Measurements from ENCODE around the gene HMX2.

Gene HMX2, protein sequence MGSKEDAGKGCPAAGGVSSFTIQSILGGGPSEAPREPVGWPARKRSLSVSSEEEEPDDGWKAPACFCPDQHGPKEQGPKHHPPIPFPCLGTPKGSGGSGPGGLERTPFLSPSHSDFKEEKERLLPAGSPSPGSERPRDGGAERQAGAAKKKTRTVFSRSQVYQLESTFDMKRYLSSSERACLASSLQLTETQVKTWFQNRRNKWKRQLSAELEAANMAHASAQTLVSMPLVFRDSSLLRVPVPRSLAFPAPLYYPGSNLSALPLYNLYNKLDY

DNA sequence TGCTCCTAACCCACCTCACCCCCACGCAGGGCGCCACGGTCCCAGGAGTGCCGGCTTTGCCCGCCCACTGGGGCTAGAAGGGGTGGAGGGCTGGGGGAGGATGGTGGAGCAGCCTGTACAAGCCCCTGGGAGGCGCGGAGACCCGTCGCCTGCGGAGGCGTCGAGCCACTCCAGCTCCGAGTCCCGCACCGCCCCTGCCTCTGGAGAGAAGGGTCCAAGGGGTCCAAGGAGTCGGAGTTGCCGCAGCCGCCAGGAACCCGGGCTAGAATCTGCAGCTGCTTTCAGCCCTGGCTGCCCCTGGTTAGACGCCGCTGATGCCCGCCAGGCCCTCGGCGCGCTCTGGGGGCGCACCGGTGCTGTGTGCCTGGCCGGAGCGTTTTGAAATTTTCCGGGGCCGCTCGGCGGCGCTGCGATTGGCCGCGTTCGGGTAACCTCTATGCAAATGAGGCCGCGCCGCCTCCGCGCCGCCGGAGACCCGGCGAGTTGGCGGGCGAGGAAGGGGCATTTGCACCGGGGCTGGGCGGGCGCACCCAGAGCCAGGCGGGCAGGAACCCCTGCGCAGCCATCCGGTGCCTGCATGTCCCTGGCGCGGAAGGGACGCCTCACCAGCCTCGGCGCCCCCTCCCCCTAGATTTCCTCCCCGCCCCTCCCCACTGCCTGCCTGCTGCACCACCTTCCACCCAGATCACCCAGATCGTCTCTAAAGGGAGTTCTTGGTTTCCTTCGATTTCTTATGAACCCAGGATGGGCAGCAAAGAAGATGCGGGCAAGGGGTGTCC, at the start of gene HMX2:
Gene HMX2 (plus strand): TSS at position 502 of the 779 bp plus-strand sequence. CDS start 243 bp downstream, at position 745.
- DNase-seq, result peak; percentile 26

DNA sequence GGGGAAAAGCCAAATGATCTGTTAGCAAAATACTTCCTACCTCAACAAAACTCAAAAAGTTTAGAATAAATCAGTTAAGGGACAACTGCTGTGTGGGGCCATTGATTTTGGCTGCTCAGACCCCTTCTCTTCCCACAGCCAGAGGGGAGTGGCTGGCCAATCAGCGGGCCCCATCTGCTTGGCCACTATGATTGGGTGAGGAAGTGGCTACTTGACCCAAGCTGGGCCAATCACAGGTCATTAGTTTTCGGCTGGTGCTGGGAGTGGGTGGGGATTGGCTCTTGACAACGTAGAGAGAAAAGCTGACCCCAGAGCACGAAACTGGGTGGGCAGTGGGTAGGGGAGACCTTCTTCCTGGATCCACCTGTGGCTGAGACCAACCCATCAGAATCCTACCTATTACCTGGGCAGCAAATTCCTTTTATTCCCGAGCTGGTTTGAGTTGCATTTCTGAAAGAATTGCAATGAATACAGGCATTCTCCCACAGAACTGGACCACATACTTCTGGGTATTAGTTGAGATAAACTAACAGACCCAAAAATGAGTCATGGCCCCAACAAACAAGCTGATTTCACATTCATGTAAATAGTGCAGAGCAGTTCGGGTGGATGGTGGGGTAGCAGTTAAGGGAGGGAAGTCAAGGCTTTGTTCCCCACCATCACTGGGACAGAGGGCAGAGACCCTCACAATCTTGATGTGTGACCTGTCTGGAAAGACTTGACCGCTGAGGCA, 47.7 kb upstream of the HMX2 start:
- no peak for DNase-seq

DNA sequence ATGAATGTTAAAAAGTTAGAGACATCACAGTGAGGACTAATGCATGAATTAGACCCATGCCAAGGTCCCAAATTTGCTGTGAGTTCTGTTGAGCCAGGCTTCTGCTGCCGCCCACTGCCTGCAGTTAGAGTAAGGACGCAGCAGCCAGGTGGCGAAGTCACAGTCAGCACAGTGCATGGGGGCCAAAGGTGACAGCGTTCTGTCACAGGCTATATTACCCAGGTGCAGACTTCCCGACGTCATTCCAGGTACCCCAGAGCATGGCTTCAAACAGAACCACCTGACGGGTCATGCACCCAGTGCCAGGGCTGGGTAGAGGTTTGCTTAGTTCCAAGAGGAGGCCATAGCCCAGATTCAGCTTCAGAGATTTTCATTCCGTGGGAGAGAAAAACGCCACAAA, 46.1 kb upstream of the HMX2 start:
- DNase-seq, result no peak

DNA sequence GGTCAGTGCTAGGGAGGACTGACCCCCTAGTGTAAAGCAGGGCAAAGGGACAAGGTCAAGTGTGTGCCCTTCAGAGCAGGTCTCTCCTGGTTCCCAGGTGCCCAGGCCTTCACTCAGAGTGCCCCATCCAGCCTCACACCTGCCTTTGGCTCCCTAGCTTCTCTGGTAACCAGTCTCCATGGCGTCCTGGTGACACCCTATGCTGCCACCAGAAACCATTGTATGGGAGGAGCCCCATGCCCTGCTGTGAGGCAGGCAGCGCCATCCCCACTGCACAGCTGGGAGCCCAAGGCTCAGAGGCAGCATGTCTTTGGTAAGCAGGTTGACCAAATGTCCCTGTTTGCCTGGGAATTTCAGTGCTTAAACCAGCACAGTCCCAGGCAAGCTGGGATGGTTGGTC, 45.3 kb upstream of the HMX2 start:
- no peak for DNase-seq

DNA sequence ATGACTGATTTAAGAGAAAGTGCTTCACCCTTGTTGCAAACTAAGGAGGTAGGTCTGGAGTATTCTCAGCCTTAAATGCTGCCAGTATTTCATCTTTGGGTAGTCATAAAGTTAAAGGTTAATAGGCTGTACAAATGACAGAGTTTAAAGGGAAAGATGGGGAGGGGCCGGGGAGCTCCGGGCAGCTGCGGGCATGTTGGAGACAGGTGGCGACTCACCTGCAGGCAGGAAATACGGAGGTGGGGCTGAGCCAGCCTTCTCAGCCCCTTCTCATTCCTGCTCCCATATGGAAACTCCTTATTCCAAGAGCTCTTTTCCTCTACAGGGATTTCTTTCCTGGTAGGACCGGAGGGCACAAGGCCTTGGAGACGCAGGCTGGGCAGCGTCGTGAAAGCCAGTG, 44.0 kb upstream of the HMX2 start:
- no peak for DNase-seq

DNA sequence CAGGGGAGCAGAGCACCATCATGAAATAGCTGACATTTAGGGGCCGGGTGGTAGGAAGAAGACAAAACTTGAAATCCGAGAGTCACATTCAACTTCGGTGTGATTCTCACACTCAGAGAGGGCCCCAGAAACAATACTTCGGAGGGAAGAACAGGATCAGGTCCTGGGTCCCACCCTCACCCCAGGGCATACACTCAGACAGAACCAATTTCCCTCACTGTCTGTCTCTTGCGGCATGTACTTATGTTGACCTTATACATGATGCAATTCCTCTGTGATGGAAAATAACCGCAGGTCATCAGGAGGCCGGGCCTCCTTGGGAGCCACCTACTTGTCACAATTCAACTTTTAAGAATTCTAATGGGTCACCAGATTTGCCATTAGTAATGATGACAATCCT, 38.5 kb upstream of the HMX2 start:
- no peak for DNase-seq

DNA sequence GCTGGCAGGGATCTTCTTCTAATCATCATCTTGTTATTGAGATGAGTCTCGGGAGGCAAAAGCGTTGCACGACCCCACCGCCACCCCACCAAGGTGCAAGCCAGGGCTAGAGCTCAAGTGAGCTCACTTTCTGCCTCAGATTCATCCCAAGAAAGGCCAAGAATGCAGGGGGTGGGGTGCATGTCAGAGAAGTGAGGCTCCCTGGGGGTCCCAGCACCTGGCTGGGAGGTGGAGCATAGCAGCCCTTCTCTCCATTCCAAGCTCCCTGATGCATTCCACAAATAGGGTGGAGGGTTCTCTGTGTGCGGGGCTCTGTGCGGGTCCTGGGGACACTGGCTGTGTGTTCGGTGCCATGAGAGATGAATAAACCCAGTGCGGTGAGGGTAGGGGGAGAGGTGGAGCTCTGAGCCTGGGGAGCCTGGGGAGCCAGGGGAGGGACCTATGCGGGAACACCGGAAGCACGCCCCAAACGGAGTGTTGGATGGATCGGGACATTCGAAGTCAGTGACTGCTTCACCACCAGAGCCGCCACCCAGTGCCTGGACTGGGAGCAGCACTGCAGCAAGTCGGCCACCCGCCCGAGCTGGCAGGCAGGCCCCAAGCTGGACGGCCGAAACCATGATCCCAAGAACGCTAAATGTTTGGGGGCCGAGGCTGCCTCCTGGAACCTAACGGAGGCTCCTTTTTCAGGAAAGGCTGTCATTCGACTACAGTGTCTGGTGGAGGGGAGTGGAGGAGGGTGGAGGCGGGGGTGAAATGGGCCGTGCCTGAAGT, 30.1 kb upstream of the HMX2 start:
- no peak for DNase-seq

DNA sequence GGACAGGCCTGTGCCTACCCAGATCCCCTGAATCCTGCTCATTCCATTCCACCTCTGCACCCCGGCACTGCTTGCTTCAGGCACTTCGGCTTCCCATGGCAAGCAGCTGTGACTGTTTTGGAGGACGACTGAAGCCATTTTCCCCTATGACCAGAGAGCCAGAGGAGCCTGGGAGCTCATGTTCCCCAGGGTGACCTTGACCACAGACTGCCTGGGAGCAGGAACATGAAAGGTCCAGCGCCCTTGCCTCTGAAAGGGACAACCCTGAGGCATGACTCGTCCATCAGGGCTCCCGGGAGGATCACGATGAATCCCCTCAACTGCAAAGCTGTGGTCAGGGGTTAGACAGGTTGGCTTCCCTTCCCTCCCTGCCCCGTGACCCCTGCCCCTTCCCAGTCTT, 28.9 kb upstream of the HMX2 start:
- DNase-seq, result no peak

DNA sequence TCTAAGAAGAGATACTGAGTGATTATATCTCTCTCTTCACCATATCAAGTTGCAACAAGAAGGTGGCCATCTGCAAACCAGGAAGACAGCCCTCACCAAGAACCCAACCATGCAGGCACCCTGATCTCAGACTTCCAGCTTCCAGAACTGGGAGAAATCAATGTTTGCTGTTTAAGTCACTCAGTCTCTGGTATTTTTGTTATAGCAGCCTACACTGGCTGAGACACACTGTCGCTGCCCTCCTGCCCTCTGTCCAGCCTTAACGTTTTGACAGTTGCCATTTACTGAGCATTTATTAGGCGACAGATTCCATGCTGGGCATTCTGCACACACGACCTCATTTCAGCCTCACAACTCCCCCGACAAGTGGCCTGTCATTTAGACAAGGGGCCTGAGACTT, 21.7 kb upstream of the HMX2 start:
- no peak for DNase-seq

DNA sequence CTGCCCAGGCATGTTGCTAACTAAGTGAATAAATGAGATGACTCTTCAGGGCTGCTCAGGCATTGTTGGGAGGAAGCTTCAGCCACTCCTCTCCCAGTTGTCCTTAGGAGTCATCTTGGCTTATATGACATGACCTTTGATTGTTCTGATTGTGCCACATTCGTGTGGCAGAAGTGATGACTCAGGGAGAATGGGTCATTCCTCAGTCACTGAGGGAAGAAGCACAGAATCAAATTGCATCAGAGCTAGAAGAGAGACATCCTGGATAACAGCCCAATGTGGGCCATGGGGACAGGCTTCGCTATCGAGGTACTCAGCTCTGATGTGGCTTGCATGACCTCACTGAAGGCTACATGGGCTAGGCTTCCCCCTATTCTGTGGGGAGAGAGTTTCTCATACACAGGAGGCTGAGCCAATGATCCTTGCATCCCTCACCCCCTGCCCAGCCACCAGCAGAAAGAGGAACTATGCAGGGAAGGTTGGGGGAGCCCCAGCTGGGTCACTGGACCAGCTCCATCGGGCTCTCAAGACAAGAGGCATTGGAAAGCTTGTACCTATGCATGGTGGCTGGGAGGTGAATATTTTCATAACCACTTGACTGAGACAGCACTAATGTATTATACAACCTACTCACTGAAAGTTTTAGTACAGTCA, 18.2 kb upstream of the HMX2 start:
- peak; percentile 84 for DNase-seq

DNA sequence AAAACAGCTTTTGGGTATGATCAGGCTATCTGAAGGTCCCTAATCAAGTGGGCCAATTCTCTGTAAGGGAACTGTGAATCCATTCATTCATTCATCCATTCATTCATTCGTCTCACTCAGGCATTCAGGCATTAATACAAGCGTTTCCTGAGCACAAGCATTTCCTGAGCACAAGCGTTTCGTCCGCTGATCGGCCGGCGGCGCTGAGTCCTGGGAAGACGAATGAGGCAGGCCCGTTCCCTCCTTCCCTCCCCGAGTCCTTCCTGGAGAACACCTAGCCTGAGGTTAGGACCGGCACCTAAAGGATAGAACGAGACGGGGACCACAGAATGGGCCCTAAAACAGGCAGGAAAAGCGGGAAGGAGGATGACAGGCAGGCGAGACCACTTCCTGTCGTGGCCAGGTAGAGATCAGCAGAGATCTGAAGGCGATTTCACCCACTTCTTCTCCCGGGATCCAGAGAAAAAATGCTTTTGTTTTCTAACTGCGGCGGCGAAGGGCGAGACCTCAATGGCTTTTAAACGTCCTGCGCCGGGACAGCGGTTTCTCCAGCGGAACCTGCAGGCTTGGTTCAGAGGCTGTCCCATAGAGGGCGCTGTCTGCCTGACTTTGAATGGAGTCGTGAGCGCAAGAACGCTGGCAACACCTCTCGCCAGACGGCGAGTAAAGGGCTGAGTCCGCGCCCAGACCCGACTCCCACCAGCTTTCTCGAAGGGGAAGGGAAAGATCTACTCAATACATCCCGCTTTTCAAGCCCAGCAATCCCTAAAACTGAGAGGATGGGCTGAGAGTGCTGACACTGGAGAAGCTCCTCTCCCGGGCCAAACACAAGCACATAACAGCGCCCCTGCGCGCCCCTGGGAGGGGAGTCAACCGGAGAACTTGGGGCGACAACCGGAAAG, 15.1 kb upstream of the HMX2 start:
- DNase-seq, result peak; percentile 85

DNA sequence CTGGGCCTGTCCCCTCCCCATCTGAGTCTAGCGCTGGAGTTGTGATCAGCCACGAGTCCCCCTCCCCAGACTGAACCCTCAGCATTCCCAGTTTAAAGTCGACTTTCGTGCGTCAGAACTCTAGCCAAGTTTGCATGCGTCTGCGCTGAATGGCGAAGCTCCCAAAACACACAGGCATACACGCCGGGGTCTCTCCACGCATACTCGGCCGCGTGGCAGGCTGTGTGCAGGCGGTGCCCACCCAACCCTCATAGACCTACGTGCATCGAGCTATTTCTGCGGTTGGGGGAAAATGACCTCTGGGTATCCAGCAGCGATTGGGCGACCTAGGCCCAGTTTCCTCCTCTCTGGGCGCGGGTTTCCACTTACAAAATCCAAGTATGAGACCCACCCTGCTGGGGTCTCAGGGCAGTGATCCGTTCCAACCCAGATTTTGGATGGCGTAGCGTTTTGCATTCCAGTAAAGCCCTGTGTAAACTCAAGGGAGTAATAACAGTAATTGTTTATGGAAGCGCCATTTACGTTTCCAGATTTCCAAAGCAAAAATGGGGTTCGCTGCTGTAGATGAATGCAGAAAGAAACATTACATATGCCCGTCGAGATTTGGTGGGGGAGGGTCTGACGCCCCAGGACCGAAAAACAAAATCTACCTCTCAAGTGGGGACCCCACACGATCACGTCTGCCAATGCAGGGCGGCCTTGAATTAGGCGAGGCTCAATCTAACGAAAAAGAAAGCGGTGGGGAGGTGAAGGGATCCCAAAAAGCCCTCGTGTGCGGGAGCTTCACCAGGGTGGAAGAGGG, 14.2 kb upstream of the HMX2 start:
- DNase-seq, result peak; percentile 27

DNA sequence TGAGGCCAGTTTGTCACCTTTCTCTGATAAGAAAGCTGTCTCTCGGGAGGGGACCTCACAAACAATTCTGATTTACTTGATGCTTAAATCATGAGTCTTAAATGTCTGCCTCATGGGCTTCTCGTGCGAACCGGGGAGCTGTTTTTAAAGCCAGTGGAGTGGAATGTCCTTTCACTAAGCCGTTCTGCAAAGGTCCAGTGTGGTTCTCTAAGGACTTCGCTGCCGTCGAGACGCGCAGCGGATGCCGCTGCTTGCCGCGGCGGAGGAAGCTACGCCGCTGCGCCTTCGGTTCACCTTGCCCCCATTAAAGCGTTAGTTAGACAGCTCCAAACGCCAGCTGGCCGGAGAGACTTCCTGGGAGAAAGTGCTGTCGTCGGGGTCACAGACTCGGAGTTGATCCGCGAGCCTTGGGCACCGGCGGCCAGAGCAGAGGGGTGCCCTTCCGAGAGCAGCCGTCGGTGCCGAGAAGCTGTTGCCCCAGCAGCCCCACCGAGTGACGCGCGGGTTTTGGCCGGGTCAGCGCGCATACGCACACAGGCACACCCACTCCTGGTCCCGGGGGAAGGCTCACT, 13.5 kb upstream of the HMX2 start:
- no peak for DNase-seq

DNA sequence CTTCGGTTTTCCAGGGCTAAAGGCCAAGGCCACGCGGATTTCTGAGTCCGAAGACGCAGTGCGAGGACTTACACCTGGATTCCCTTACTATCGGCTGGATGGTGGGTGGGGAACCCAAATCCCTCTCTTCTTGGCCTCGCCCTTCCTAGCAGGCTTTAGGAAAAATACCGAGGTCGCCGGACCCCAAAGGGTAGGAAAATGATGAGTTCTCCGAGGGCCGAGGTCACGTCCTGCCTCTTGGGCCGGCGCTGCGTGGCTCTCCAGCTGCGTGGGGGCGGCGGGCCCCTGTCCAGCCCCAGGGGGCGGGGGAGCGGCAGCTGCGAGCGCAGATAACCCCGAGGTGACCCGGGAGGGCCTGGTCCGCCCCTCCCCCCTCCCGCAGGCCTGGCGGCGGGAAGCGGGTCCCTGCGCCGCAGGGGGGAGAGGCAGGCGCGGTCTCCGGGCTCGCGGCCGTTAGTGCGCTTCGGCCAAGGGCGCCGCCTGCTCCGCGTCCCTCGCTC, 13.0 kb upstream of the HMX2 start:
- DNase-seq, result peak; percentile 69

DNA sequence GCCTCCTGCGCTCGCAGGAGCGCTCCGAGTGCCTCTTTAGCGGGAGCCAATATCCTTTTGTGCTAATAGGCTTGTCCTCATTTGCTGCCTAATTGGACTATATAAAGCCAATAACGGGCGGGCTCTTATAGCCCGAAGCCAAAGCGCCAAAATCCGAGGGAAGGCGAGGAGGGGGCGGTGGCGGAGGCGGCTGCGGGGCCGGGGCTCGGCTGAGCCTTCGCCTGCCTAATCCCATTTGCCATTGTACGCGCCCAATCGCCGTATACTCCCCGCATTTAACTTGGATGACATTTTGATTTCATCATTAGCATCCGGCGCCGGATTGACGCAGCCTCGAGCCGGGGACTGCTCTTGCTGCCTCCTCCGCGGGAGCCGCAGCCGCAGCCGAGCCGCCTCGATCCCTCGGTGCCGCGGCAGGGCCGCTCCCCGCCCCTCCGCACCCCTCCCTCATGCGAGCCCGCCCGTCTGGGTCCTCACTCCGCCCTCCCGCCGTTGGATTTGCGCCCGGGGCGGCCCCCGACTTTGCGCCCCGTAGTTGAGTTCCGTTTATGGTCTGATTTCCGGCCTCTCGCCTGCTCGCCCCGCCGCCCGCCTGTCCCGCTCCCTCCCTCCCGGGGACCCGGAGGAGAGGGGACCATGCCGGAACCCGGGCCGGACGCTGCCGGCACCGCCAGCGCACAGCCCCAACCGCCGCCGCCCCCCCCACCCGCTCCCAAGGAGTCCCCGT, 12.4 kb upstream of the HMX2 start, which contains the start of gene HMX3:
Gene HMX3 (plus strand): TSS at position 556 of the 727 bp plus-strand sequence. CDS start 81 bp downstream, at position 637.
- peak; percentile 68 for DNase-seq

DNA sequence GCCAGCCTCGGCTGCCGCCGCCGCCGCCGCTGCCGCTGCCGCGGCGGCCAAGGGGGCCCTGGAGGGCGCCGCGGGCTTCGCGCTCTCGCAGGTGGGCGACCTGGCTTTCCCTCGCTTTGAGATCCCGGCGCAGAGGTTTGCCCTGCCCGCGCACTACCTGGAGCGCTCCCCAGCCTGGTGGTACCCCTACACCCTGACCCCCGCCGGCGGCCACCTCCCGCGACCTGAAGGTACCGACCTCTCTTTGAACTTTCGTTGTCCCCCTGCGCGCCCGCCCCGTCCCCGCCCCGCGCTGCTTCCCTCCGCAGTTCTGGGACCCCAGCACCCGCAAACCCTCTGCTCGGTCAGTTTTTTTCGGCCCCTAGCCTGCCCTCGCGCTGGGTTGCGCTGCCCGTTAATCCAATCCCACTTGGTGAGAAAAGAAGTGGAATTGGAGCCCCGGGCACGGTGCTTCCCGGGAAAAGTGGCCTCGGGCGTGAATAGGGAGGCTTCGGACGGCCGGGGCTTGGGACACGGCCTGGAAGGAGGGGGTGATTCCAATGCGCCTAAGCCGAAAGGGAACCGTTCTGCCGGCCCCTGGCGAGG, 11.6 kb upstream of the HMX2 start:
- no peak for DNase-seq

DNA sequence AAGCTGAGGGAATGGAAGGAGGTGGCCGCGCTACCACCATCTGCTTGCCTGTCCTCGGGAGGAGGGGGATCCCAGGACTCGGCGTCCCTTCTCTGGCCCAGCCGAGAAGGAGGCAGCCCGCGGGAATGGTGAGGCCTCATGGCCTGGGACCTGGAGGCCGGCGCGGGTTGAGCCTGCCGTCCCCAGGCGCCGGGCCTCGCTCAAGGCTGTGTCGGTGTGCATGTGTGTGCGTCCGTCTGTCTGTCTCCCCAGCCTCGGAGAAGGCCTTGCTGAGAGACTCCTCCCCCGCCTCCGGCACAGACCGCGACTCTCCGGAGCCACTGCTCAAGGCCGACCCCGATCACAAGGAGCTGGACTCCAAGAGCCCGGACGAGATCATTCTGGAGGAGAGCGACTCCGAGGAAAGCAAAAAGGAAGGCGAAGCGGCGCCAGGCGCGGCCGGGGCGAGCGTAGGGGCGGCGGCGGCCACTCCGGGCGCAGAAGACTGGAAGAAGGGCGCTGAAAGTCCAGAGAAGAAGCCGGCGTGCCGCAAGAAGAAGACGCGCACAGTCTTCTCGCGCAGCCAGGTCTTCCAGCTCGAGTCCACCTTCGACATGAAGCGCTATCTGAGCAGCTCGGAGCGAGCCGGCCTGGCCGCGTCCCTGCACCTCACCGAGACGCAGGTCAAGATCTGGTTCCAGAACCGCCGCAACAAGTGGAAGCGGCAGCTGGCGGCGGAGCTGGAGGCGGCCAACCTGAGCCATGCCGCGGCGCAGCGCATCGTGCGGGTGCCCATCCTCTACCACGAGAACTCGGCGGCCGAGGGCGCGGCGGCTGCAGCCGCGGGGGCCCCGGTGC, 10.9 kb upstream of the HMX2 start:
- DNase-seq, result no peak

DNA sequence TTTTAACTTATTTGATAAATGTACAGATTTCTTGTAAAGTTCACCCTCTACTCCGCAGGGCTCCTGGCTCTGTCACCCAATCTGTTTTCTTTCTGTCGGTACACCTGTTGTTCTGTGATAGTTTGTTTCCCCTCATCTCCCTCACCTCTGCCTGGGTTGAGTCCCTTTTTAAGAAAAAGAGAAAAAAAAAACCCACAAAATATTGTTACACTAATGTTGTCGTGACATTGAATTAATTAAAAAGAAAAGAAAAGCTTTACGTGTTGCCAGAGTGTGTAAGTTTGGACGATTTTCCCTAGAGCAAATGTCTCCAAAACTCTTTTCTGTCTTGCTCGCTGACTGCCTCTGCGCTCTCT, 8.8 kb upstream of the HMX2 start:
- no peak for DNase-seq
